ENCODE measurements around the gene ENO2.

DNA sequence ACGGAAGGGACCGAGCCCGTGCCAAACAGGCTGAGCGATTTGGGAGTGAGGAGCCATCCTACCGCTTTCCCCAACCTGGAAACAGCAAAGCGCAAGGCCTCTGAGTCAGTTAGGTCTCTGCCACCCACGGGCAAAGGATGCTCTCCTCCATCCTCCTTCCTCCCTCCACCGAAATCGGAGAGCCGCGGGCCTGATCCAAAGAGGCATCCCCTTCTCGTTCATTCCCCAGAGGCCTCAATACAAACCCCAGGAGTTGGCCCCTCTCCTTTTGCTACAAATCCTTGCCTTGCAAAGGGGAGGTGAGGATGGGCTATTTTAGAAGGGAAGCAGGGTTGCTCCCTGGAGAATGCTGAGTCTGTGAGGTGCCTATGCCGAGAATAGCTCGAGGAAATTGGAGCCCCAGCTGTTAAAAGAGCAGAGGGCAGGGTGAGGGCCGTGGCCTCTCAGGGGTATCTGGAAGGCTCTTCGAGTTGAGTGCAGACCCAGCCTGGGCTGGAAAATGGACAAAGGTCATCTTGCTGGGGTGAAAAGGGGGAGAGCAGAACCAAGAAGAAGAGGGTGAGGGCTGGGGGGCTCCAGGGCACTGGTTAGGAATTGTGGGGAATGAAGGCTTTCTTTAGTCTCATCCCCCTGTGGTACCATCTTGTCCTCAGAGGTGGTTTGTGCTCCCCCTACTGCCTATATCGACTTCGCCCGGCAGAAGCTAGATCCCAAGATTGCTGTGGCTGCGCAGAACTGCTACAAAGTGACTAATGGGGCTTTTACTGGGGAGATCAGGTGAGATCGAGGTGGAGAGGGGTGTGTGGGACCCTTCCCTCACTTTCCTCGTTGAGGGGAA is 46.0 kb upstream of the ENO2 start:
- TF ChIP-seq, protein P1, sequence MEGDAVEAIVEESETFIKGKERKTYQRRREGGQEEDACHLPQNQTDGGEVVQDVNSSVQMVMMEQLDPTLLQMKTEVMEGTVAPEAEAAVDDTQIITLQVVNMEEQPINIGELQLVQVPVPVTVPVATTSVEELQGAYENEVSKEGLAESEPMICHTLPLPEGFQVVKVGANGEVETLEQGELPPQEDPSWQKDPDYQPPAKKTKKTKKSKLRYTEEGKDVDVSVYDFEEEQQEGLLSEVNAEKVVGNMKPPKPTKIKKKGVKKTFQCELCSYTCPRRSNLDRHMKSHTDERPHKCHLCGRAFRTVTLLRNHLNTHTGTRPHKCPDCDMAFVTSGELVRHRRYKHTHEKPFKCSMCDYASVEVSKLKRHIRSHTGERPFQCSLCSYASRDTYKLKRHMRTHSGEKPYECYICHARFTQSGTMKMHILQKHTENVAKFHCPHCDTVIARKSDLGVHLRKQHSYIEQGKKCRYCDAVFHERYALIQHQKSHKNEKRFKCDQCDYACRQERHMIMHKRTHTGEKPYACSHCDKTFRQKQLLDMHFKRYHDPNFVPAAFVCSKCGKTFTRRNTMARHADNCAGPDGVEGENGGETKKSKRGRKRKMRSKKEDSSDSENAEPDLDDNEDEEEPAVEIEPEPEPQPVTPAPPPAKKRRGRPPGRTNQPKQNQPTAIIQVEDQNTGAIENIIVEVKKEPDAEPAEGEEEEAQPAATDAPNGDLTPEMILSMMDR (IDR thresholded peaks at IDR 0.05; ENCODE audit: low read depth, low read length) = peak; percentile 21
- TF ChIP-seq EZH2phosphoT487 (IDR thresholded peaks at IDR 0.05; ENCODE audit: low read depth) = no peak

All from OCI-LY3 (cell line).